ENCODE results near the gene RRP8. TPM values are rescaled to one million over a fixed set of nuclear protein-coding genes. Genes with fewer than 3 reads are reported as not detected.

Gene RRP8
- total and polyA plus RNA-seq, 9 of the 15 experiments (the other 6 are each of a cell fraction or from before 2014, with no cell fraction given), result 5.7 to 47.3 (median 32.6) TPM

- Histone ChIP-seq H3K4me2 (ENCODE audit: insufficient read depth, low read length) (no peak overlapping the region), H3K9me1 (ENCODE audit: control insufficient read depth, insufficient read depth, low read length) (no peaks in the 10 kb centered on the region), H3K27ac (ENCODE audit: extremely low read depth, low read depth, low read length) (no peak overlapping the region), H4K20me1 (replicated peaks; ENCODE audit: control insufficient read depth, insufficient read depth, low read length) (no peaks in the 10 kb centered on the region), H3K79me2 (ENCODE audit: control insufficient read depth, insufficient read depth, low read length) (no peaks in the 10 kb centered on the region), H3K36me3 (ENCODE audit: control insufficient read depth, insufficient read depth, low read length) (no peaks in the 10 kb centered on the region), H3K4me3 (no peak overlapping the region), H3K27me3 (ENCODE audit: control insufficient read depth in 2 of 2, insufficient read depth in 2 of 2, low read length in 2 of 2) (no peaks in the 10 kb centered on the region; a peak in 1 of 5 replicates), H3K9me3 (replicated peaks; ENCODE audit: control insufficient read depth, insufficient read depth, low read depth, low read length) (no peaks in the 10 kb centered on the region), H3K4me1 (replicated peaks in 1 of 2; ENCODE audit: control insufficient read depth in 2 of 2, insufficient read depth in 2 of 2, low read length in 2 of 2) (peaks cover 42 to 50% of the 10 kb centered on the region in 2 experiments), H3K9ac (ENCODE audit: insufficient read depth in 1 of 2, low read depth in 2 of 2, low read length in 2 of 2) (no peak overlapping the region), H2AFZ (ENCODE audit: low read depth, low read length) (no peak overlapping the region)
- POLR2A ChIA-PET, result interaction anchor here (1.2 kb wide), 1 partner anchor 24 kb away, joined by 5 read pairs; the partner anchor contains the start of gene TPP1
- intact Hi-C loops (cut with micrococcal nuclease) (no loop called here), in situ Hi-C loops (cut with MboI) (no loop called here)
- FAIRE-seq (no peak), DNase-seq (ENCODE audit: extremely low read depth in 1 of 4, low spot score in 3 of 4) (no peak), ATAC-seq (no peak)
- CTCF ChIA-PET (ENCODE audit: low intra/inter-chr PET ratio), result no interaction called here
- no TSS peak for BruUV-seq (replicated peaks)
- 26% methylated on average over 7 of the region's 7 CpGs for WGBS (ENCODE audit: insufficient coverage, low coverage, missing lambda C conversion rate)
- TF ChIP-seq PTTG1 (tag; IDR thresholded peaks at IDR 0.05; ENCODE audit: low read depth) (no peak), PRMT5 (CRISPR knock-in tag; IDR thresholded peaks at IDR 0.05) (no peak), MAZ (CRISPR knock-in tag; conservative IDR thresholded peaks at IDR 0.05 in 1 of 2, IDR thresholded peaks at IDR 0.05 in 1 of 2) (no peak), VEZF1 (CRISPR knock-in tag; IDR thresholded peaks at IDR 0.05) (no peak), STAT6 (CRISPR knock-in tag; IDR thresholded peaks at IDR 0.05) (no peak), NONO (IDR thresholded peaks at IDR 0.05; ENCODE audit: low read depth in 2 of 2, low read length in 1 of 2) (no peak), POLR2AphosphoS5 (IDR thresholded peaks at IDR 0.05; ENCODE audit: control insufficient read depth, insufficient read depth, low read depth, low read length) (no peak), ZNF3 (CRISPR knock-in tag; IDR thresholded peaks at IDR 0.05) (no peak), ATF4 (CRISPR knock-in tag; IDR thresholded peaks at IDR 0.05) (no peak), STAT5B (CRISPR knock-in tag; IDR thresholded peaks at IDR 0.05) (no peak), KLF16 (IDR thresholded peaks at IDR 0.05) (no peak), DACH1 (IDR thresholded peaks at IDR 0.05; ENCODE audit: partially characterized antibody) (no peak), ZNF740 (CRISPR knock-in tag; IDR thresholded peaks at IDR 0.05) (no peak), ZNF740 (tag; IDR thresholded peaks at IDR 0.05) (no peak)
- TF ChIP-seq, protein P1, sequence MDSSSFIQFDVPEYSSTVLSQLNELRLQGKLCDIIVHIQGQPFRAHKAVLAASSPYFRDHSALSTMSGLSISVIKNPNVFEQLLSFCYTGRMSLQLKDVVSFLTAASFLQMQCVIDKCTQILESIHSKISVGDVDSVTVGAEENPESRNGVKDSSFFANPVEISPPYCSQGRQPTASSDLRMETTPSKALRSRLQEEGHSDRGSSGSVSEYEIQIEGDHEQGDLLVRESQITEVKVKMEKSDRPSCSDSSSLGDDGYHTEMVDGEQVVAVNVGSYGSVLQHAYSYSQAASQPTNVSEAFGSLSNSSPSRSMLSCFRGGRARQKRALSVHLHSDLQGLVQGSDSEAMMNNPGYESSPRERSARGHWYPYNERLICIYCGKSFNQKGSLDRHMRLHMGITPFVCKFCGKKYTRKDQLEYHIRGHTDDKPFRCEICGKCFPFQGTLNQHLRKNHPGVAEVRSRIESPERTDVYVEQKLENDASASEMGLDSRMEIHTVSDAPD (CRISPR knock-in tag; IDR thresholded peaks at IDR 0.05), result no peak
Observed at GRCh38 chr11:6642957-6643356, 39.5 kb upstream of the RRP8 start.

All from K562 (cell line).